Nephron progenitor cell (in vitro differentiated cells): ENCODE results near the gene RFXAP.

Source experiments
- DNase-seq: peaks from one replicate; pipeline ENCODE4 v3.0.0; 2021
- H3K27ac Mint-ChIP-seq: 2 replicates; pipeline ENCODE4 v1.8.0; 2021; ENCODE audit warnings: mild to moderate bottlenecking, moderate library complexity, mixed read lengths
- H3K27me3 Mint-ChIP-seq: 2 replicates; pipeline ENCODE4 v1.8.0; 2021; ENCODE audit warnings: mild to moderate bottlenecking, low read depth, mixed read lengths; ENCODE audit not compliant: poor library complexity
- H3K36me3 Mint-ChIP-seq: 2 replicates; pipeline ENCODE4 v1.8.0; 2021; ENCODE audit warnings: low read depth, mixed read lengths
- H3K4me1 Mint-ChIP-seq: 2 replicates; pipeline ENCODE4 v1.8.0; 2021; ENCODE audit warnings: mixed read lengths
- H3K4me3 Mint-ChIP-seq: 2 replicates; pipeline ENCODE4 v1.8.0; 2021; ENCODE audit warnings: mild to moderate bottlenecking, moderate library complexity, mixed read lengths
- H3K9me3 Mint-ChIP-seq: 2 replicates; pipeline ENCODE4 v1.8.0; 2021; ENCODE audit warnings: mild to moderate bottlenecking, moderate library complexity, mixed read lengths
- CTCF ChIP-seq: fragments of 200-600 bp; sonication (generic); IDR thresholded peaks from 2 replicates; pipeline ENCODE4 v1.5.0; 2021; ENCODE audit warnings: antibody characterized with exemption

The RFXAP gene

GRCh38 chr13:36789061-36789460 lies 30.0 kb upstream of the RFXAP start:
- Mint-ChIP-seq H3K36me3 (no peaks in the 10 kb centered on the region), H3K9me3 (no peaks in the 10 kb centered on the region), H3K27me3 (peaks cover 14% of the 10 kb centered on the region), H3K4me1 (no peaks in the 10 kb centered on the region), H3K27ac (no peak overlapping the region), H3K4me3 (no peak overlapping the region)
- no peak for DNase-seq
- TF ChIP-seq CTCF = no peak

- Mint-ChIP-seq H3K4me3 (no peak overlapping the region), H3K36me3 (no peaks in the 10 kb centered on the region), H3K9me3 (no peaks in the 10 kb centered on the region), H3K27ac (no peak overlapping the region), H3K4me1 (no peaks in the 10 kb centered on the region), H3K27me3 (peaks cover 14% of the 10 kb centered on the region)
- TF ChIP-seq CTCF = no peak
- no peak for DNase-seq
Measured at GRCh38 chr13:36789730-36790129, 29.3 kb upstream of the RFXAP start.

- H3K9me3 Mint-ChIP-seq = no peaks in the 10 kb centered on the region
- DNase-seq = no peak
- no peak overlapping the region for H3K4me3 Mint-ChIP-seq
- no peak for TF ChIP-seq CTCF
- no peaks in the 10 kb centered on the region for H3K4me1 Mint-ChIP-seq
- no peak overlapping the region for H3K27ac Mint-ChIP-seq
- H3K27me3 Mint-ChIP-seq = no peaks in the 10 kb centered on the region
- H3K36me3 Mint-ChIP-seq = no peaks in the 10 kb centered on the region
Measured at GRCh38 chr13:36794706-36795105, 24.3 kb upstream of the RFXAP start.

GRCh38 chr13:36795463-36795862 lies 23.6 kb upstream of the RFXAP start:
- H3K27ac Mint-ChIP-seq = no peak overlapping the region
- no peaks in the 10 kb centered on the region for H3K9me3 Mint-ChIP-seq
- no peaks in the 10 kb centered on the region for H3K4me1 Mint-ChIP-seq
- no peaks in the 10 kb centered on the region for H3K27me3 Mint-ChIP-seq
- H3K36me3 Mint-ChIP-seq = no peaks in the 10 kb centered on the region
- no peak overlapping the region for H3K4me3 Mint-ChIP-seq
- TF ChIP-seq CTCF = no peak
- DNase-seq = no peak

GRCh38 chr13:36796052-36796451 lies 23.0 kb upstream of the RFXAP start:
- no peak overlapping the region for H3K27ac Mint-ChIP-seq
- H3K4me1 Mint-ChIP-seq = no peaks in the 10 kb centered on the region
- TF ChIP-seq CTCF = no peak
- DNase-seq = no peak
- no peaks in the 10 kb centered on the region for H3K36me3 Mint-ChIP-seq
- H3K27me3 Mint-ChIP-seq = no peaks in the 10 kb centered on the region
- no peak overlapping the region for H3K4me3 Mint-ChIP-seq
- no peaks in the 10 kb centered on the region for H3K9me3 Mint-ChIP-seq

GRCh38 chr13:36801035-36801434 lies 18.0 kb upstream of the RFXAP start:
- H3K4me3 Mint-ChIP-seq = no peak overlapping the region
- DNase-seq = no peak
- H3K36me3 Mint-ChIP-seq = no peaks in the 10 kb centered on the region
- TF ChIP-seq CTCF = no peak
- H3K4me1 Mint-ChIP-seq = no peaks in the 10 kb centered on the region
- H3K9me3 Mint-ChIP-seq = no peaks in the 10 kb centered on the region
- H3K27me3 Mint-ChIP-seq = peaks cover 3% of the 10 kb centered on the region
- H3K27ac Mint-ChIP-seq = no peak overlapping the region
